HG03469 (cell line): Measurements from ENCODE around the gene BCL11B.
"Not testable (repeated sequence)": the region's sequence is repeated elsewhere in the genome, so short reads cannot be mapped to it uniquely, and the experiment has no call there.

Source experiments
- ATAC-seq: cut with Tn5 transposase; IDR thresholded peaks from one replicate; pipeline ENCODE4 v1.9.1; 2021; ENCODE audit warnings: mild to moderate bottlenecking, moderate library complexity, moderate number of reproducible peaks; ENCODE audit not compliant: unreplicated experiment

Gene BCL11B

DNA sequence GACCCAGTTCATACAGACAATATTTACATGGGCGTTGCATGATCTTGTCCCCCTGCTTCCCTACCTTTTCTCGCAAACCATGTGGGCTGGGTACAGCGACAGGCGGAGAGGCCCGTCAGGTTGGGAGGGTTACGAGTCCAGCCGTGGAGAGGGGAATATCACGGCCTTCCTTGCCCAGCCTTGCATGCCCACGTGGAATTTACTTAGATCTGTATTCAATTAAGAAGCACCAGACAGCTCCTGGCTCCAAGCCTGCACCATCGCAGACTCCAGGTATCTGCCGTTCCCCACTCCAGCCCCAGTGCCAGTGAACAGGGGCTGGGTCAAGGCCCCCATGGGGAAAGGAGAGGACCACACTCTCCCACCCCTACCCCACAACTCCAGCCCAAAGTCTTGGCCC is 29.8 kb downstream of the BCL11B start:
- ATAC-seq = no peak

GRCh38 chr14:99241325-99242010 is 30.5 kb downstream of the BCL11B start:
- ATAC-seq = no peak

DNA sequence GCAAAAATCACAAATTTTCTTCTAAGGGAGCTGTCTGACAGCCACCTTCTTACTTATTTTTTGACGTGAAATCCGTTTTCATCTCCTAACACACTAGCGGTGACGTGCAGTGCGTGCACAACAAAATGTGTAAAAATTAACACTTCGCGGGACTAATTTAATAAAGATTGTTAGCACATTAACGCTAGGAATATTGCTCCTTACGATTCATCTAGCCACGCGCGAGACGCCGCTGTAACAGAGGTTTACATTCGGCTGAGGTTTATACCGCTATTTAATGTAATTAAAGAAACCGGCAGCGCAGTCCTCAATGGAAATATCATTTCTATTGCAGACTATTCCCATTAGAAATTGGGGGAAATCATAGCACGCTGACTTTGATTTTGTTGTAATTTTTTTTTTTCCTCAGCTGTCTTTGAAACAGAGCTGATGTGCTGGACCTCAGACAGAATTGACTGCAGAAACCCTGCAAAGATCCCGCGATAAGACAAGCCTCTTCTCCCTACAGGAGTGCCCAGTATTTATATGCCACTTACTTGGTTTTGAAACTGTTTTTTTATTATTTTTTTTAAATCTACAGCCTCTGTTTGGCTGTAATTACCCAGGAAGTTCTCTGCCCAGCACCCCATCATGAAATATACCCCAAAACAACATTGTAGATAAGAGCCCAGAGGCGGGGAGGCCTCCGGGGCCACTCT is 31.2 kb downstream of the BCL11B start:
- ATAC-seq = no peak

DNA sequence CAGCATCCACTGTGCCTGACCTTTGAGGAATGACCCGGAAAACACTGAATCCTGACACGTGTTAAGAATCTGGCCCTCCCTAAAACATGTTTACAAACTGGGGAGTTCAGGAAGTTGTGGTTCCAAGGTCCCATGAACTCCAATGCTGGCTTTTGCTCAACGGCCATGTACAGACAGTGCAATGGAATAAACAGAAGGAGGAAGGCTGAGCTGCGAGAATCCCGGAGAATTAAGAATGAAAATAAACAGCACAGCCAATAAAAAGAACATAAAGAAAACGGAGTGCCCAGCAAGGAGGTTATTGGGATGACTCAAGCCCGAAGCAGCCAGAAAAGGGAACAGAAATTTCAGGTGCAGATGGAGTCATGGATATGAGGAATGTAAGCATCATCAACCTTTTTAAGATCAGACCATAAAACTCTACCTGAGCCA is 32.3 kb downstream of the BCL11B start:
- no peak for ATAC-seq

- no peak for ATAC-seq
Measured at GRCh38 chr14:99238216-99238615, 33.8 kb downstream of the BCL11B start.

- no peak for ATAC-seq
Measured at GRCh38 chr14:99237288-99237687, 34.7 kb downstream of the BCL11B start.

DNA sequence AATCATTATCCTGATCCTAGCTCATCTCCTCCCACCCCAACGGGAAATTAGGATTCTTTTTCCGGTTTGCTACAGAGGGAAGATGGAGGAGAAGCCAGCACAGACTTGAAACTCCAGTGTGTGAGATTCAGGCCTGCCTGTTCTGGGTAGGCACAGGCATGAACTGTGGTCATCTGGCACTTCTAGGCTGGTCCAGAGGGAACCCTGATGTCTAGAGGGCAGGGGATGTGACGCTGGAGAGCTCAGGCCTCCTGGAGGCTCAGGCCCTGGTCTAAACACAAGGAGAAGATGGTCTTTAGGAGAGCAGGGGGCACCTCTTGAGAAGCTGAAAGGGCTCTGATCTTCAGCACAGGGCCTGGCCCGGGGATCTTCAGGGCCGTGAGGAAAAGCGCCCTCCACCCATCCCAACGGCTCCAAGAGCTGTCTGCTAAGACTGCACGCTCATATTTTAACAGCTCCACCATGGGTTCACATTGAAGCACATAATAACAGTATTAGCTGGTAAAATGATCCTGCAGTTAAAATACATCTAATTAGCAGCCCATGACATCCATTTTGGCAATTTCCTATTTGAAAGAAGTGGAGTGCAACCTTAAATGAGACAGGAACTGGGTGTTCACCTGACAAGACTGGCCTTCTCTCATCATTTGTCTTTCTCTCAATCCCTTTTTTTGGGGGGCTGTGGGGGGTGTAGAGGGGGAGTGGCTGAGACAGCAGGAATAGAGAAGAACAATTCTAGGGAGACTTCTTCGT is 35.4 kb downstream of the BCL11B start:
- no peak for ATAC-seq

- ATAC-seq = no peak
Measured at GRCh38 chr14:99235582-99236320, 36.2 kb downstream of the BCL11B start.

- ATAC-seq = no peak
Measured at GRCh38 chr14:99234961-99235571, 36.9 kb downstream of the BCL11B start.

- ATAC-seq = no peak
Measured at GRCh38 chr14:99234355-99234754, 37.6 kb downstream of the BCL11B start.

DNA sequence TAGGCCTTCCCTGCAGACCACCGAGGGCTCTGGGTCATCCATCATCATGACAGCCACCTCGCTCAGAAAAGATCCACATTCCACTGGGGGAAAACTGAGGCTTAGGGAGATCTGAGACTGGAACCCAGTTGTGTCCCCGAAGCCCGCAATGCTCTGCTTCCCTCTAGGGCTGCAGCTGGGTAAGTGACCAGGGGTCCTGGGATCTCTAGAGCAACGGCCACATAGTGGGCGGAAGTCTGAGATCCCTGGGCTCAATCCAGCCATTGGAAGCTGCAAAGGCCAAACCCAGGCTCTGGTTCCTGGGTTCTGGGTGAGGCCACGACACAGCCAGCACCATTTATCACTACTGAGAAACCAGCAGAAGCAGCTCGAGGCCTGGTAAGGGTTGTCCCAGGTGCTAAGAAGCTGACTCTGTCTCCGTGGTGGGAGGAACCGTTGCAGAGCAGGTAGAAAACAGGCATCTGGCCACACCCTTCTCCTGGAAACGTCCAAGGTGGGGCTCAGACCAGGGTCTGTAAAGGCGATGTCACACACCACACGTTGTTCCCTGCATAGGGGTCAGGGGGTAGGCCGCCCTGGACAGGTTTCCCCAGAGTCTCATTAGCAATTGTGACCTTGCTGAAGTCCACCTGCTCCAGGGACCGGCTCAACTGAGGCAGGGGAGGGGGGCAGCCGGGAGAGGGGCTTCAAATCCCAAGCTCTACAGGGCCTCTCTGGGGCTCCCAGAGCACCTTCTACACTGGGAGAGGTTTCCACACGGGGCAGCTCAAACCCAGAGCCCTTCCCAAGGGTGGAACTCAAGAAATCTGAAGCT is 38.6 kb downstream of the BCL11B start:
- no peak for ATAC-seq

DNA sequence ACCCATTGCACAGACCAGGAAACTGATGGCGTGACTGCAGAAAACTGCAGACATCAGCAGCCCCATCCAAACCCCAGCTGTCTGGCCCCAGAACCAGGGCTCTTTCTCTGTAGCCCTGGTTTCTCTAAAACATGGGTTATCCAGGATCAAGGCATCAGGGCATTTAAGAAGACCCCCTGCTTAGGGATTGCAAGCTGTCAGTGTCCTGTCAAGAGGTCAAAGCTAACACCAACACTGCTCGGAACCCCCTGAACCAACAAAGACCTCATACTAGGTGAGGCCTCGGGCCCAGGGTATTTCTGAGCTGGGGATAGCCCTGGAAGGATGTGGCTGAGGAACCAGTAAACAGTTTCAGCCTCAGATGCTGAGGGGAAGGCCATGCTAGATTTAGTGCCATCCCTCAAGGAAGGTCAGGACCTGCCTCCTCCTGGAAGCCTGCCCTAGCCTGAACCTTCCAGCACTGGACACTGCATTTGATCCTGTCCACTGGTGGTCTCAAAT is 39.2 kb downstream of the BCL11B start:
- ATAC-seq = no peak

DNA sequence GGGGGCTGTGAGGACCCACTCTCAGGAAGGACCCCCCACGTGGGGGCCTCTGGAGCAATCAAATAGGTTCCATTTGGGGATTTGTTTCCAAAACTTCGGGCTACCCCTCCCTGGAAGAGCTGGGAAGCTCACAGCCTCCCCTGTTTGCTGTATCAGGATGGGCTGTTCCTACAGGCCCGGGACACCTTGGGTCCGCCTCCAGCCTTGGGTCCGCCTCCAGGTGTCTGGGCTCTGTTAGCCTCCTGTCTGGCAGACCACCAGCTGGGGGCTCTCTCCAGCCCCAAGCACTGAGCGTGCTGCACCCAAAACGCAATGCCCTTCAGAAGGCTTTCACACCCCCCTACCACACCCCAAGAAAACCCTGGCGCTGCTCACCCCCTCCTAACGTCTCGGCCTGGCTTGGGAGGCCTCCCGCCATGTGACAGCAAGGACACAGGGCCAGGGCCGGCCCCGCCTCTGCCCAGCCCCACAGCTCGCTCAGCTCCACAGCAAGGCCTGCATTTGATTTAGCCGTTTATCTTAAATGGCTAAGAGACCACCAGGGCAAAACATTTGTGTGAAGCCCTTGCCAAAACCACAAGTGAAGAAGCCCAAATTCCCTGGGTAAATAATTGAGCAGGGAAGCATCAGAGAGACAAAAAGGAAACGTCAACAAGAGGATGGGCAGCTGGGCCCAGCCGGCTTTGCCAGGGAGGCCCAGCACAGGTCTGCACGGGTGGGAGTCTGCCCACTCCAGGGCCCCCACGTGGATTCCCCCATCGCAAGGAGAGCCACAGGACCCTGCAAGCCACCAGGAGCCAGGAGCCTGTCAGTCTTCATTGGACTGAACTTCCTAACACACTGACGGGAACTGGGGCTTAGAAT is 39.9 kb downstream of the BCL11B start:
- ATAC-seq = no peak

GRCh38 chr14:99231161-99231849 is 40.7 kb downstream of the BCL11B start:
- ATAC-seq = no peak

- ATAC-seq = no peak
Measured at GRCh38 chr14:99230208-99231151, 41.5 kb downstream of the BCL11B start.

DNA sequence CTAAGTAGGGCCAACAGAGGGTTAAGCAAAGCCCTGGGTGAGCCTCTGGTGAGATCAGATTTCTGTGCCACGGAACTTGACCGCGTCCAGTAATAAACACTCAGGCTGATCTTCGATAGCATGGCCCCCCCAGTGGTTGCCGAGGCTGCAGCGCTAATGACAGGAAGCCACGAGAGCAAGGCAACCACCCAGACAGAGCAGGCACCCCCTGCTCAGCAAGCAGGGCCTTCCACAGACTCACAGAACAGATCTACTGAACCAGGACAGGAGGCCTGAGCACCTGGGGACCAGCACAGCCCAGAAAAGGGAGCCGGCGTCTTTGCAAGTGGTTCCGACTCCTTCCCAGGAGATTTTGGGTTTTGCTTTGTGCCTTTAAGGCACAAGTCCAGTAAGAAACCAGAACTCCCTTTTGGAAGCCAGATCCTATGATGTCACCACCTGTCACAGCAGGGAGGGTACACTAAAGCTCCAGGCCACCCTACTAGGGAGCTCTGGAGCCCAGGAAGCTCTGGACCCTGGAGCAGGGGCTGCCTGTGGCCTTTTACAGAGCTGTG is 42.3 kb downstream of the BCL11B start:
- ATAC-seq = no peak

- not testable (repeated sequence) for ATAC-seq
Measured at GRCh38 chr14:99228760-99229159, 43.2 kb downstream of the BCL11B start.
